MCF 10A (cell line): ENCODE measurements around the gene RIMS1. TPM values are rescaled to one million over a fixed set of nuclear protein-coding genes. Genes with fewer than 3 reads are reported as not detected.

Source experiments
- BruUV-seq: library from RNA; stranded (reverse); fragments of 400-500 nt; replicated peaks from 2 replicates; lab custom pipeline; 2021; lab: Mats Ljungman, UMichigan
- CTCF ChIA-PET: fragments of 300-600 bp; sonication (Branson Sonifier 250); formaldehyde crosslinking; extraction: SDS; loops from one replicate; lab custom pipeline; 2021; ENCODE audit warnings: antibody characterized with exemption, inconsistent platforms; lab: Yijun Ruan, JAX
- POLR2A ChIA-PET: fragments of 300-600, 350-650 bp; sonication (Branson Sonifier 250); formaldehyde crosslinking; extraction: SDS; loops from one replicate; lab custom pipeline; 2020; ENCODE audit warnings: antibody characterized with exemption, inconsistent platforms; lab: Yijun Ruan, JAX
- DNase-seq: peaks from one replicate; pipeline ENCODE4 v3.0.0-alpha.2; 2018; ENCODE audit not compliant: unreplicated experiment
- H3K27ac Mint-ChIP-seq: one replicate; pipeline ENCODE4 v1.8.0; 2022; ENCODE audit warnings: mild to moderate bottlenecking, low read depth, mixed read lengths; ENCODE audit not compliant: unreplicated experiment
- H3K27me3 Mint-ChIP-seq: one replicate; pipeline ENCODE4 v1.8.0; 2022; ENCODE audit warnings: mixed read lengths; ENCODE audit not compliant: insufficient read depth, unreplicated experiment
- H3K36me3 Mint-ChIP-seq: one replicate; pipeline ENCODE4 v1.8.0; 2022; ENCODE audit warnings: mild to moderate bottlenecking, moderate library complexity, mixed read lengths; ENCODE audit not compliant: insufficient read depth, unreplicated experiment
- H3K4me1 Mint-ChIP-seq: one replicate; pipeline ENCODE4 v1.8.0; 2022; ENCODE audit warnings: mixed read lengths; ENCODE audit not compliant: insufficient read depth, unreplicated experiment
- H3K4me3 Mint-ChIP-seq: one replicate; pipeline ENCODE4 v1.8.0; 2022; ENCODE audit warnings: mild to moderate bottlenecking, moderate library complexity, mixed read lengths; ENCODE audit not compliant: unreplicated experiment
- H3K9me3 Mint-ChIP-seq: one replicate; pipeline ENCODE4 v1.8.0; 2022; ENCODE audit warnings: mixed read lengths; ENCODE audit not compliant: unreplicated experiment
- intact Hi-C: fragments of 100-400 bp; cut with micrococcal nuclease; formaldehyde crosslinking; loops from 2 replicates; pipeline ENCODE4 v1.14.1; 2022
- total RNA-seq: library from RNA; stranded (reverse); gene quantifications from 2 replicates; pipeline ENCODE4 v1.2.3, GENCODE V29; 2022
- TF ChIP-seq, protein P1 (sequence below): fragments of 200-600 bp; IDR thresholded peaks from one replicate; pipeline ENCODE4 v1.8.0; 2022; ENCODE audit warnings: antibody characterized with exemption, mild to moderate bottlenecking; ENCODE audit not compliant: unreplicated experiment

Gene RIMS1
- total RNA-seq, 1 experiment from 2014 or later, result not detected

GRCh38 chr6:72132851-72133250 lies 246.5 kb downstream of the RIMS1 start:
- TF ChIP-seq, protein P1, sequence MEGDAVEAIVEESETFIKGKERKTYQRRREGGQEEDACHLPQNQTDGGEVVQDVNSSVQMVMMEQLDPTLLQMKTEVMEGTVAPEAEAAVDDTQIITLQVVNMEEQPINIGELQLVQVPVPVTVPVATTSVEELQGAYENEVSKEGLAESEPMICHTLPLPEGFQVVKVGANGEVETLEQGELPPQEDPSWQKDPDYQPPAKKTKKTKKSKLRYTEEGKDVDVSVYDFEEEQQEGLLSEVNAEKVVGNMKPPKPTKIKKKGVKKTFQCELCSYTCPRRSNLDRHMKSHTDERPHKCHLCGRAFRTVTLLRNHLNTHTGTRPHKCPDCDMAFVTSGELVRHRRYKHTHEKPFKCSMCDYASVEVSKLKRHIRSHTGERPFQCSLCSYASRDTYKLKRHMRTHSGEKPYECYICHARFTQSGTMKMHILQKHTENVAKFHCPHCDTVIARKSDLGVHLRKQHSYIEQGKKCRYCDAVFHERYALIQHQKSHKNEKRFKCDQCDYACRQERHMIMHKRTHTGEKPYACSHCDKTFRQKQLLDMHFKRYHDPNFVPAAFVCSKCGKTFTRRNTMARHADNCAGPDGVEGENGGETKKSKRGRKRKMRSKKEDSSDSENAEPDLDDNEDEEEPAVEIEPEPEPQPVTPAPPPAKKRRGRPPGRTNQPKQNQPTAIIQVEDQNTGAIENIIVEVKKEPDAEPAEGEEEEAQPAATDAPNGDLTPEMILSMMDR, result no peak
- POLR2A ChIA-PET, result no interaction called here

DNA sequence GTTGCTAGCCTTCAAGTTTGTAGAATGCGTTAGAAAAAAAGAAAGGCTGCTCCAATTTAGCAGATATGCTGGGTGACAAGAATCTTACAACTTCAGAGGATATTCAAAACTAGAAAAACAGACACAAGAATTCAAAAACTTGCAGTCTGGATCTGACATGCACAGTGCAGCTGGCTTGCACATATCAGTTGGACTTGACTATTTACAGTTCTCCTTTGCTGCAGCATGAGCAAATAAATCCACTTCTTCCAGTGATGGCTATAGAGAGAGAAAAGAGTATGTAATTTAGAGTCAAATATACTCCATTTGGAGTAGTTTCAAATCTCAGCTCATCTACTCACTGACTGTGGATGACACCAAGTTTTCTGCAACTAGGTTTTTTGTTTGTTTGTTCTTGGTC lies 247.0 kb downstream of the RIMS1 start:
- no peak overlapping the region for H3K27ac Mint-ChIP-seq
- no peak overlapping the region for H3K4me3 Mint-ChIP-seq
- H3K4me1 Mint-ChIP-seq, result no peaks in the 10 kb centered on the region
- no peaks in the 10 kb centered on the region for H3K36me3 Mint-ChIP-seq
- intact Hi-C loops, result no loop called here
- POLR2A ChIA-PET, result no interaction called here
- H3K9me3 Mint-ChIP-seq, result no peaks in the 10 kb centered on the region
- H3K27me3 Mint-ChIP-seq, result peaks cover 78% of the 10 kb centered on the region
- DNase-seq, result no peak
- TF ChIP-seq, protein P1, result no peak
- CTCF ChIA-PET, result interaction anchor here (0.6 kb wide), 1 partner anchor 1135 kb away, joined by 3 read pairs; no protein-coding TSS in a partner anchor
- no TSS peak for BruUV-seq

More at GRCh38 chr6:72132851-72133250, 246.5 kb downstream of the RIMS1 start:
- Mint-ChIP-seq H3K9me3 (no peaks in the 10 kb centered on the region), H3K4me3 (no peak overlapping the region), H3K4me1 (no peaks in the 10 kb centered on the region), H3K27ac (no peak overlapping the region), H3K27me3 (peaks cover 78% of the 10 kb centered on the region), H3K36me3 (no peaks in the 10 kb centered on the region)
- CTCF ChIA-PET, result no interaction called here
- no peak for DNase-seq
- no TSS peak for BruUV-seq
- intact Hi-C loops, result no loop called here

- DNase-seq, result no peak
- Mint-ChIP-seq H3K4me3 (no peak overlapping the region), H3K27me3 (peaks cover 55% of the 10 kb centered on the region), H3K9me3 (no peaks in the 10 kb centered on the region), H3K36me3 (no peaks in the 10 kb centered on the region), H3K27ac (no peak overlapping the region), H3K4me1 (no peaks in the 10 kb centered on the region)
- TF ChIP-seq, protein P1, result no peak
- ChIA-PET CTCF (no interaction called here), POLR2A (no interaction called here)
- no TSS peak for BruUV-seq
- intact Hi-C loops, result no loop called here
Measured at GRCh38 chr6:72140795-72141194, 254.4 kb downstream of the RIMS1 start.

DNA sequence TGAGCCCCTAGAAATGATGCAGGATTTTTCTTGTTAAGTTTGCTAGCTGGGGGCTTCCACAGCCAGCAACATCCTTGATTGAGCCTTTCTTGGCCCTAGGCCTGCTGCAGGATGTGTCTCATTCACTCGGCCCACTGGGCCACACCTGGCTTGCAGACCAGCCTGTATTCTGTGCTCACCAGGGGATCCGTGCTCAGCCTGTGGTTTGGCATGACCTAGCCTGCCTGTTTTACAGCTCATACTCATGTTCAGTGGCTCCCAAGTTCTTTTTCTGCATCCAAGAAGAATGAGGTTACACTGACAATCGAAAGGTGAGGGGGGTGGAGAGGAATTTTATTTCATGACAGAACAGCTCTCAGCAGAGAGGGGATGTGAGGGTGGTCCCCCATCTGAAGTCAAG lies 263.4 kb downstream of the RIMS1 start:
- Mint-ChIP-seq H3K4me3 (no peak overlapping the region), H3K36me3 (no peaks in the 10 kb centered on the region), H3K9me3 (no peaks in the 10 kb centered on the region), H3K27me3 (peaks cover under 1% of the 10 kb centered on the region), H3K27ac (no peak overlapping the region), H3K4me1 (no peaks in the 10 kb centered on the region)
- TF ChIP-seq, protein P1, result no peak
- intact Hi-C loops, result no loop called here
- ChIA-PET POLR2A (no interaction called here), CTCF (interaction anchor here (0.5 kb wide), 2 partner anchors 245 to 681 kb away, joined by 3 read pairs; no protein-coding TSS in a partner anchor)
- no TSS peak for BruUV-seq
- no peak for DNase-seq
